Mammary epithelial cell (primary cell): ENCODE results near the gene KRTAP9-8.

Experiments used
- CTCF ChIP-seq, 2 donors: IDR thresholded peaks in 1 of 2; conservative IDR thresholded peaks in 1 of 2; 2 replicates each; pipeline ENCODE4 v1.5.1; 2011 to 2012; ENCODE audit warnings: inconsistent platforms in 2 of 2, low read length in 2 of 2, mild to moderate bottlenecking in 2 of 2, control low read depth in 1 of 2, low read depth in 1 of 2; ENCODE audit not compliant: insufficient read depth in 1 of 2; ENCODE audit errors: extremely low read depth in 1 of 2
- EZH2 ChIP-seq: IDR thresholded peaks from 2 replicates; pipeline ENCODE4 v1.6.1; 2012; ENCODE audit warnings: low read length, inconsistent platforms, borderline replicate concordance

DNA sequence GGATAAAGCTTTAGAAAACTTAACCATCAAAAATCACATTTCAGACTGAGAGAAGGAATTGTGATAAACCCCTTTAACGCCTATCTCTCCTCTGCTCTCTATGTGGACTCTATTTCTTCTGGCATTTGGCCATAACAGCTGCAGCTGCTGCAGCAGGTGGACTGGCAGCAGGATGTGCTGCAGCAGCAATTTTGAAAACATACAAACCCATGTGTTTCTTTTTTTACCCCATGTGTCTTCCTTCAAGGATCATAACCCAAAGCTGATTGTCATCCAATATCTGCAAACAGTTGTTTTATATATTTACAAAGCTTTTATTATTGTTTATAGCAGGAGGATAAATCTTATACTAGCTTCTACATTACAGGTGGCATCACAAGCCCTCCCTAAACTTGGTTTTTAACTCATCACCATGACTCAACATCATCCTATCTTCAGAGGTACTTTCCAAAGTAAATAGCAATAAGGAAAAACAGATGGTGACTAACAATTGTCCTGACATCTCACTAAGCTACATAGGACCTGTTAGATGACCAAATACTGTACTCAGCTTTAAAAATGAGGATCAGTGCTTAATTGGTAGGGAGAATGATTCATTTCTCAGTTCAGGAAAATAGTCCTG is 25.8 kb upstream of the KRTAP9-8 start:
- TF ChIP-seq EZH2: no peak
- TF ChIP-seq CTCF (conservative IDR thresholded peaks at IDR 0.05 in 1 of 2, IDR thresholded peaks at IDR 0.05 in 1 of 2; ENCODE audit: extremely low read depth in 1 of 2, insufficient read depth in 1 of 2, low read depth in 1 of 2, low read length in 2 of 2): no peak
